H1 (cell line): ENCODE data around the gene DENND2D. TPM values are rescaled to one million over a fixed set of nuclear protein-coding genes. Genes with fewer than 3 reads are reported as not detected.

Source experiments
- CREB1 ChIP-seq: IDR thresholded peaks from 2 replicates; pipeline ENCODE4 v1.6.1; 2012; ENCODE audit warnings: inconsistent platforms
- PHF8 ChIP-seq: fragments of 200-600 bp; sonication (generic); conservative IDR thresholded peaks from 2 replicates; pipeline ENCODE4 v1.7.1; 2012; ENCODE audit warnings: low read depth, mild to moderate bottlenecking, inconsistent platforms, low read length, moderate library complexity
- POU5F1 ChIP-seq: IDR thresholded peaks from 2 replicates; pipeline ENCODE4 v1.6.1; 2011; ENCODE audit warnings: low read depth, mild to moderate bottlenecking, low read length, moderate library complexity
- RXRA ChIP-seq: IDR thresholded peaks from 2 replicates; pipeline ENCODE4 v1.6.1; 2011; ENCODE audit warnings: low read depth, mild to moderate bottlenecking, low read length, moderate library complexity; ENCODE audit not compliant: insufficient read depth
- SIRT6 ChIP-seq: IDR thresholded peaks from one replicate; pipeline ENCODE4 v1.7.1; 2012; ENCODE audit warnings: low read length, inconsistent platforms
- SRF ChIP-seq: IDR thresholded peaks from 2 replicates; pipeline ENCODE4 v1.6.1; 2011; ENCODE audit warnings: mild to moderate bottlenecking, low read depth, low read length, moderate library complexity
- YY1 ChIP-seq: IDR thresholded peaks from 2 replicates; pipeline ENCODE4 v1.6.1; 2011; ENCODE audit warnings: low read depth, mild to moderate bottlenecking, low read length
- polyA plus RNA-seq, 7 experiments: library from polyadenylated mRNA; depleted of rRNA in 3 of 7; stranded (reverse) in 5 of 7; unstranded in 2 of 7; fragments of >200 nt in 5 of 7; fragments of 200-250 nt in 2 of 7; gene quantifications; 1 replicate in 5 of 7; 2 replicates in 1 of 7; 4 replicates in 1 of 7; pipeline versions ENCODE4 v1.2.1 to v1.2.3, GENCODE V29; 2011 to 2013; ENCODE audit warnings: missing spikeins in 2 of 7, mixed read lengths in 2 of 7
- total RNA-seq: library from RNA; stranded (reverse); fragmentation: NEBNext Ultra II Directional; extraction: Animal tissue kit (Norgen Biotek cat#: 25700); gene quantifications from 2 replicates; pipeline ENCODE4 v1.2.1, GENCODE V29; 2021

Gene DENND2D
- total and polyA plus RNA-seq, 2 of the 8 experiments (the other 6 are each of a cell fraction or from before 2014, with no cell fraction given) = 0.58 to 1.6 TPM

DNA sequence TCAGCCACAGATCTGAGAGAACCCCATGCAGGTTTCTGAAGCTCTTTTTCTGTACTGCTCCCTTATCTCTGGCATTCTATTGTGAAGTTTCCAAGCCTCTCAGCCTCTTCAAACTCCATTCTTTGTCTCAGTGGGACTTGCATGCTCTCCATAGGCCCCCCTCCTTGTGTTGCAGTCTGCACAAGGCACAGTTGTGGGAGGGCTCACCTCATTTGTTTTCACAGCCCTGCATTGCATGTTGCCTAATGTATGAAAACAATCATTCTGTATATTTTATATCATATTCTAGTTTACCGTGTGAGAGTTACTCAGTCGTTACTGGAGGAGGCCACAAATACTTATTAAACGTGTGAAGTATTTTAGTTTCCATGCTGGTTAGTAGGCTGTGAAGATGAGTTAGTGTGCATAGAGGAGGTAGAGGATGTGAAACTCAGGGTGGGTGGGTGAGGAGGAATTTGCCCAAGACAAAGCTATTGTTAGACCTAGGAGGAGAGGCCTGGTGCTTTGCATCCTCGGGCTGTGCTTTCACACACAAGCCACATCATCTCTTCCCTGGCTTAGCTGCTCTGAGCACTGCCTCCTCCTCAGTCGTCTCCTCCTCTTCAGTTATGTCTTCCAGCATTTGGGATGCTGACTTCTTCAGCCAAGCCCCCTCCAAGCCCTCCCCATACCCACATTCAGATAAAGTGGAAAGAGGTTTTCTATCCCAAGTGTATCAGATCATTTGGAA is 19.3 kb upstream of the DENND2D start (continued):
- no peak for TF ChIP-seq PHF8
- no peak for TF ChIP-seq SRF
- TF ChIP-seq POU5F1 = no peak
- no peak for TF ChIP-seq YY1
- TF ChIP-seq SIRT6 = no peak
- no peak for TF ChIP-seq RXRA
- TF ChIP-seq CREB1 = no peak
